ENCODE measurements around the gene YPEL5.

The YPEL5 gene

GRCh38 chr2:30172627-30173026 is 25.8 kb downstream of the YPEL5 start:
- DNase-seq, result no peak

GRCh38 chr2:30177440-30177839 is 30.6 kb downstream of the YPEL5 start:
- no peak for DNase-seq

- DNase-seq, result no peak
These were observed 31.1 kb downstream of the YPEL5 start for GRCh38 chr2:30177956-30178355.

GRCh38 chr2:30178618-30179434 is 32.0 kb downstream of the YPEL5 start:
- DNase-seq, result no peak

- DNase-seq, result no peak
These were observed 32.7 kb downstream of the YPEL5 start for GRCh38 chr2:30179536-30179935.

- DNase-seq, result no peak
These were observed 33.4 kb downstream of the YPEL5 start for GRCh38 chr2:30180226-30180625.

- DNase-seq, result no peak
These were observed 34.4 kb downstream of the YPEL5 start for GRCh38 chr2:30181176-30181575.

- no peak for DNase-seq
These were observed 37.2 kb downstream of the YPEL5 start for GRCh38 chr2:30184035-30184434.

- no peak for DNase-seq
These were observed 38.4 kb downstream of the YPEL5 start for GRCh38 chr2:30185178-30185577.

GRCh38 chr2:30188292-30188691 is 41.5 kb downstream of the YPEL5 start:
- no peak for DNase-seq

- DNase-seq, result no peak
These were observed 43.8 kb downstream of the YPEL5 start for GRCh38 chr2:30190637-30191036.

GRCh38 chr2:30191107-30191506 is 44.3 kb downstream of the YPEL5 start:
- no peak for DNase-seq

GRCh38 chr2:30191819-30192271 is 45.0 kb downstream of the YPEL5 start:
- no peak for DNase-seq

GRCh38 chr2:30192314-30192713 is 45.5 kb downstream of the YPEL5 start:
- DNase-seq, result no peak

- DNase-seq, result no peak
These were observed 46.4 kb downstream of the YPEL5 start for GRCh38 chr2:30193104-30193681.

GRCh38 chr2:30194421-30194820 is 47.6 kb downstream of the YPEL5 start:
- DNase-seq, result no peak

GRCh38 chr2:30195016-30195415 is 48.2 kb downstream of the YPEL5 start:
- DNase-seq, result no peak

GRCh38 chr2:30197570-30198192 is 50.9 kb downstream of the YPEL5 start:
- DNase-seq, result no peak

GRCh38 chr2:30201990-30202389 is 55.2 kb downstream of the YPEL5 start:
- no peak for DNase-seq

GRCh38 chr2:30203156-30203555 is 56.3 kb downstream of the YPEL5 start:
- no peak for DNase-seq

- no peak for DNase-seq
These were observed 57.5 kb downstream of the YPEL5 start for GRCh38 chr2:30204281-30204680.

- no peak for DNase-seq
These were observed 58.6 kb downstream of the YPEL5 start for GRCh38 chr2:30205456-30205855.

GRCh38 chr2:30206461-30207430 is 59.9 kb downstream of the YPEL5 start:
- no peak for DNase-seq

Measured in NCI-H226 (cell line).